GM23248 (cell line): ENCODE results near the gene SPOCD1. TPM values are rescaled to one million over a fixed set of nuclear protein-coding genes. Genes with fewer than 3 reads are reported as not detected.

ENCODE experiments used
- DNase-seq: peaks from one replicate; pipeline ENCODE4 v3.0.0-alpha.2; 2015
- H2AFZ ChIP-seq: fragments of 200-600 bp; sonication (generic); 2 replicates; pipeline ENCODE4 v1.6.1; 2016; ENCODE audit warnings: antibody characterized with exemption
- H3F3A ChIP-seq: fragments of 200-600 bp; sonication (generic); 2 replicates; pipeline ENCODE4 v1.6.1; 2016; ENCODE audit warnings: mild to moderate bottlenecking, antibody characterized with exemption, mixed run types; ENCODE audit not compliant: insufficient read depth
- H3K27ac ChIP-seq: fragments of 200-600 bp; sonication (generic); 2 replicates; pipeline ENCODE4 v1.5.1; 2016; ENCODE audit warnings: mild to moderate bottlenecking
- H3K27me3 ChIP-seq: fragments of 200-600 bp; sonication (generic); replicated peaks from 2 replicates; pipeline ENCODE4 v1.6.1; 2016; ENCODE audit warnings: mild to moderate bottlenecking; ENCODE audit not compliant: insufficient read depth
- H3K36me3 ChIP-seq: fragments of 200-600 bp; sonication (generic); 2 replicates; pipeline ENCODE4 v1.6.1; 2016; ENCODE audit warnings: low read depth, mild to moderate bottlenecking
- H3K4me1 ChIP-seq: fragments of 200-600 bp; sonication (generic); 2 replicates; pipeline ENCODE4 v1.6.1; 2016; ENCODE audit warnings: mild to moderate bottlenecking; ENCODE audit not compliant: insufficient read depth
- H3K4me2 ChIP-seq: fragments of 200-600 bp; sonication (generic); one replicate; pipeline ENCODE4 v1.6.1; 2016; ENCODE audit warnings: mild to moderate bottlenecking; ENCODE audit not compliant: unreplicated experiment
- H3K4me3 ChIP-seq: fragments of 200-600 bp; sonication (generic); 2 replicates; pipeline ENCODE4 v1.5.1; 2016; ENCODE audit warnings: mild to moderate bottlenecking
- H3K79me2 ChIP-seq: fragments of 200-600 bp; sonication (generic); 2 replicates; pipeline ENCODE4 v1.6.1; 2016; ENCODE audit warnings: mild to moderate bottlenecking; ENCODE audit not compliant: insufficient read depth
- H3K9ac ChIP-seq: fragments of 200-600 bp; sonication (generic); 2 replicates; pipeline ENCODE4 v1.6.1; 2016; ENCODE audit warnings: mild to moderate bottlenecking
- H3K9me2 ChIP-seq: fragments of 200-600 bp; sonication (generic); 2 replicates; pipeline ENCODE4 v1.6.1; 2016; ENCODE audit warnings: mixed run types, mild to moderate bottlenecking, moderate library complexity; ENCODE audit not compliant: insufficient read depth
- H3K9me3 ChIP-seq: fragments of 200-600 bp; sonication (generic); one replicate; pipeline ENCODE4 v1.6.1; 2017; ENCODE audit warnings: low read depth
- H4K20me1 ChIP-seq: fragments of 200-600 bp; sonication (generic); 2 replicates; pipeline ENCODE4 v1.6.0; 2016; ENCODE audit not compliant: insufficient read depth
- EZH2 ChIP-seq: fragments of 200-600 bp; sonication (generic); IDR thresholded peaks from 2 replicates; pipeline ENCODE4 v1.6.1; 2018; ENCODE audit warnings: antibody characterized with exemption, mild to moderate bottlenecking; ENCODE audit not compliant: insufficient read depth, poor library complexity, severe bottlenecking
- EZH2phosphoT487 ChIP-seq: fragments of 200-600 bp; sonication (generic); IDR thresholded peaks from 2 replicates; pipeline ENCODE4 v1.6.1; 2018; ENCODE audit warnings: antibody characterized with exemption, moderate library complexity, mild to moderate bottlenecking, low read depth; ENCODE audit not compliant: insufficient read depth
- WGBS, 2 experiments: methylation state at CpG; one replicate each; pipeline ENCODE4 v1.1.6; 2015 to 2017; ENCODE audit warnings: low lambda C conversion rate in 2 of 2, low coverage in 1 of 2; ENCODE audit errors: missing lambda C conversion rate in 2 of 2; 5-methylcytosine and 5-hydroxymethylcytosine counted together
- in situ Hi-C: fragments of 300-500 bp; cut with MboI; formaldehyde crosslinking; loops from 2 replicates; pipeline ENCODE4 v1.15.0; 2020
- polyA plus RNA-seq: library from polyadenylated mRNA; unstranded; fragments of >200 nt; fragmentation: Nextera tagmentation; extraction: Ambion mirVana; gene quantifications from 2 replicates; pipeline ENCODE4 v1.2.1, GENCODE V29; 2016
- total RNA-seq: library from RNA; depleted of rRNA; stranded (reverse); fragments of >200 nt; shearing (Covaris generic); gene quantifications from 2 replicates; pipeline ENCODE4 v1.2.3, GENCODE V29; 2014

SPOCD1 gene
- total and polyA plus RNA-seq, 2 experiments from 2014 or later: 27.9 to 43.0 TPM

GRCh38 chr1:31788138-31788824, 27.5 kb downstream of the SPOCD1 start:
- no peaks in the 10 kb centered on the region for H4K20me1 ChIP-seq
- peak overlapping the region; percentile 88 for H3K9ac ChIP-seq
- TF ChIP-seq EZH2 (no peak), EZH2phosphoT487 (no peak)
- peak overlapping the region; percentile 81 for H3K4me3 ChIP-seq
- no peaks in the 10 kb centered on the region for H3K79me2 ChIP-seq
- peak overlapping the region; percentile 90 for H3K4me2 ChIP-seq
- H3K27ac ChIP-seq: peak overlapping the region; percentile 86
- peaks cover 15% of the 10 kb centered on the region for H3F3A ChIP-seq
- peak; percentile 96 for DNase-seq
- H3K27me3 ChIP-seq: no peaks in the 10 kb centered on the region
- no peaks in the 10 kb centered on the region for H3K9me3 ChIP-seq
- peak overlapping the region; percentile 86 for H2AFZ ChIP-seq
- WGBS, 2 experiments: 1% methylated on average over 38 to 39 of the region's 39 CpGs
- no peaks in the 10 kb centered on the region for H3K36me3 ChIP-seq
- H3K9me2 ChIP-seq: no peaks in the 10 kb centered on the region
- in situ Hi-C loops: no loop called here
- H3K4me1 ChIP-seq: peaks cover 15% of the 10 kb centered on the region; the same call in 1 of the 2 replicates

- Histone ChIP-seq H3K4me3 (peak overlapping the region; percentile 81), H3K27me3 (no peaks in the 10 kb centered on the region), H3K79me2 (no peaks in the 10 kb centered on the region), H3K4me1 (peaks cover 15% of the 10 kb centered on the region; the same call in 1 of the 2 replicates), H4K20me1 (no peaks in the 10 kb centered on the region), H3K27ac (peak overlapping the region; percentile 86), H3K9me3 (no peaks in the 10 kb centered on the region), H3K4me2 (peak overlapping the region; percentile 90), H2AFZ (peak overlapping the region; percentile 86), H3K9me2 (no peaks in the 10 kb centered on the region), H3K9ac (peak overlapping the region; percentile 88), H3F3A (peaks cover 15% of the 10 kb centered on the region), H3K36me3 (no peaks in the 10 kb centered on the region)
- 6 to 7% methylated on average over 1 of the region's 1 CpG for WGBS, 2 experiments
- in situ Hi-C loops: no loop called here
- DNase-seq: no peak
- no peak for TF ChIP-seq EZH2
- no peak for TF ChIP-seq EZH2phosphoT487
Observed at GRCh38 chr1:31787786-31788137, 28.1 kb downstream of the SPOCD1 start.

GRCh38 chr1:31787261-31787660, 28.6 kb downstream of the SPOCD1 start:
- in situ Hi-C loops: no loop called here
- TF ChIP-seq EZH2: no peak
- no peak for TF ChIP-seq EZH2phosphoT487
- H3K9ac ChIP-seq: no peak overlapping the region
- no peaks in the 10 kb centered on the region for H3K9me2 ChIP-seq
- no peaks in the 10 kb centered on the region for H3K9me3 ChIP-seq
- no peak for DNase-seq
- H3K4me3 ChIP-seq: no peak overlapping the region
- peaks cover 15% of the 10 kb centered on the region; the same call in 1 of the 2 replicates for H3K4me1 ChIP-seq
- peak overlapping the region; percentile 86; the same call in 1 of the 2 replicates for H3K27ac ChIP-seq
- peaks cover 15% of the 10 kb centered on the region for H3F3A ChIP-seq
- no peaks in the 10 kb centered on the region for H3K27me3 ChIP-seq
- 86 to 89% methylated on average over 3 of the region's 3 CpGs for WGBS, 2 experiments
- no peak overlapping the region for H3K4me2 ChIP-seq
- no peaks in the 10 kb centered on the region for H3K79me2 ChIP-seq
- no peaks in the 10 kb centered on the region for H3K36me3 ChIP-seq
- H2AFZ ChIP-seq: peak overlapping the region; percentile 86; the same call in 1 of the 2 replicates
- no peaks in the 10 kb centered on the region for H4K20me1 ChIP-seq

- Histone ChIP-seq H3K36me3 (no peaks in the 10 kb centered on the region), H3K9ac (no peak overlapping the region), H3K4me2 (no peak overlapping the region), H3K9me3 (no peaks in the 10 kb centered on the region), H4K20me1 (no peaks in the 10 kb centered on the region), H3K27ac (no peak overlapping the region), H2AFZ (no peak overlapping the region), H3F3A (peaks cover 11% of the 10 kb centered on the region), H3K27me3 (no peaks in the 10 kb centered on the region), H3K9me2 (no peaks in the 10 kb centered on the region), H3K4me3 (no peak overlapping the region), H3K79me2 (no peaks in the 10 kb centered on the region), H3K4me1 (peaks cover 15% of the 10 kb centered on the region; the same call in 1 of the 2 replicates)
- WGBS, 2 experiments: 86 to 89% methylated on average over 16 of the region's 16 CpGs
- in situ Hi-C loops: no loop called here
- DNase-seq: no peak
- TF ChIP-seq EZH2phosphoT487: no peak
- no peak for TF ChIP-seq EZH2
Observed at GRCh38 chr1:31786366-31787060, 29.3 kb downstream of the SPOCD1 start.
